Neural cell (in vitro differentiated cells): ENCODE data around the gene CAMK1D. TPM values are rescaled to one million over a fixed set of nuclear protein-coding genes. Genes with fewer than 3 reads are reported as not detected.

ENCODE experiments used
- H2AFZ ChIP-seq: fragments of 200-600, 300-800 bp; sonication (generic), shearing (Covaris generic); 2 replicates; pipeline ENCODE4 v1.6.0; 2014; ENCODE audit warnings: low read depth, mild to moderate bottlenecking, antibody characterized with exemption, low read length, moderate library complexity
- H3F3A ChIP-seq: fragments of 200-600 bp; shearing (Covaris generic); 2 replicates; pipeline ENCODE4 v1.6.1; 2016; ENCODE audit warnings: mild to moderate bottlenecking, moderate library complexity, mixed read lengths, antibody characterized with exemption, low read length; ENCODE audit not compliant: insufficient read depth, poor library complexity, severe bottlenecking
- H3K27ac ChIP-seq: fragments of 200-600, 300-800 bp; sonication (generic), shearing (Covaris generic); 2 replicates; pipeline ENCODE4 v1.5.1; 2014; ENCODE audit warnings: mild to moderate bottlenecking, low read length, moderate library complexity
- H3K27me3 ChIP-seq: fragments of 300-800, 200-600 bp; sonication (generic), shearing (Covaris generic); 2 replicates; pipeline ENCODE4 v1.6.0; 2014; ENCODE audit warnings: mild to moderate bottlenecking, low read depth, low read length, moderate library complexity; ENCODE audit not compliant: insufficient read depth
- H3K36me3 ChIP-seq: fragments of 300-800, 200-600 bp; sonication (generic), shearing (Covaris generic); 2 replicates; pipeline ENCODE4 v1.5.1; 2014; ENCODE audit warnings: mild to moderate bottlenecking, antibody characterized with exemption, low read length, moderate library complexity; ENCODE audit not compliant: insufficient read depth
- H3K4me2 ChIP-seq: fragments of 300-800, 200-600 bp; sonication (generic), shearing (Covaris generic); 2 replicates; pipeline ENCODE4 v1.6.0; 2014; ENCODE audit warnings: mild to moderate bottlenecking, low read length
- H3K4me3 ChIP-seq: fragments of 300-800, 200-600 bp; sonication (generic), shearing (Covaris generic); 2 replicates; pipeline ENCODE4 v1.5.1; 2014; ENCODE audit warnings: mild to moderate bottlenecking, low read length, moderate library complexity
- H3K79me2 ChIP-seq: fragments of 200-600 bp; shearing (Covaris generic); replicated peaks from 2 replicates; pipeline ENCODE4 v1.6.0; 2014; ENCODE audit warnings: mild to moderate bottlenecking, low read length, moderate library complexity; ENCODE audit not compliant: insufficient read depth
- H3K9ac ChIP-seq: fragments of 300-800, 200-600 bp; sonication (generic), shearing (Covaris generic); 2 replicates; pipeline ENCODE4 v1.6.1; 2016; ENCODE audit warnings: mild to moderate bottlenecking, low read length, mixed read lengths
- H3K9me2 ChIP-seq: fragments of 200-600 bp; shearing (Covaris generic); 2 replicates; pipeline ENCODE4 v1.6.1; 2016; ENCODE audit warnings: mild to moderate bottlenecking, low read length, mixed read lengths; ENCODE audit not compliant: insufficient read depth
- H3K9me3 ChIP-seq: fragments of 200-600, 300-800 bp; sonication (generic), shearing (Covaris generic); 2 replicates; pipeline ENCODE4 v1.6.1; 2016; ENCODE audit warnings: mild to moderate bottlenecking, mixed run types, low read length, moderate library complexity, mixed read lengths
- H4K20me1 ChIP-seq: fragments of 200-600 bp; shearing (Covaris generic); 2 replicates; pipeline ENCODE4 v1.6.1; 2016; ENCODE audit warnings: mild to moderate bottlenecking, mixed run types; ENCODE audit not compliant: insufficient read depth
- EP300 ChIP-seq: fragments of 450-650 bp; conservative IDR thresholded peaks from 2 replicates; pipeline ENCODE4 v1.6.1; 2014; ENCODE audit warnings: antibody characterized with exemption, mild to moderate bottlenecking, moderate library complexity; ENCODE audit not compliant: poor library complexity, severe bottlenecking
- EZH2 ChIP-seq: fragments of 200-600, 300-800 bp; shearing (Covaris generic), sonication (generic); IDR thresholded peaks from 2 replicates; pipeline ENCODE4 v1.6.1; 2014; ENCODE audit warnings: antibody characterized with exemption, low read length, borderline replicate concordance, mild to moderate bottlenecking; ENCODE audit not compliant: insufficient read depth, poor library complexity, severe bottlenecking
- MXI1 ChIP-seq: fragments of 450-650 bp; conservative IDR thresholded peaks from 2 replicates; pipeline ENCODE4 v1.6.1; 2014; ENCODE audit warnings: antibody characterized with exemption, mild to moderate bottlenecking; ENCODE audit not compliant: poor library complexity, severe bottlenecking
- POLR2AphosphoS5 ChIP-seq: IDR thresholded peaks from 2 replicates; pipeline ENCODE4 v1.6.1; 2012
- RAD21 ChIP-seq: fragments of 450-650 bp; conservative IDR thresholded peaks from 2 replicates; pipeline ENCODE4 v1.6.1; 2014; ENCODE audit warnings: antibody characterized with exemption, mild to moderate bottlenecking, moderate library complexity
- SMC3 ChIP-seq: fragments of 450-650 bp; conservative IDR thresholded peaks from 2 replicates; pipeline ENCODE4 v1.6.1; 2014; ENCODE audit warnings: antibody characterized with exemption, mild to moderate bottlenecking, moderate library complexity; ENCODE audit not compliant: poor library complexity
- TAF1 ChIP-seq: IDR thresholded peaks from 2 replicates; pipeline ENCODE4 v1.6.1; 2012; ENCODE audit warnings: low read depth
- polyA plus RNA-seq: library from polyadenylated mRNA; depleted of rRNA; stranded (reverse); fragments of >200 nt; gene quantifications from 2 replicates; pipeline ENCODE4 v1.2.3, GENCODE V29; 2014
- TF ChIP-seq, protein P1 (sequence below): fragments of 450-650 bp; IDR thresholded peaks from 2 replicates; pipeline ENCODE4 v1.5.1; 2014; ENCODE audit warnings: antibody characterized with exemption, mild to moderate bottlenecking, moderate library complexity; ENCODE audit not compliant: poor library complexity, severe bottlenecking
- TF ChIP-seq, protein P2 (sequence below): IDR thresholded peaks from 2 replicates; pipeline ENCODE4 v1.6.1; 2012; ENCODE audit warnings: borderline replicate concordance

The CAMK1D gene
- polyA plus RNA-seq, 1 donor from 2014 or later = 13.8 TPM

DNA sequence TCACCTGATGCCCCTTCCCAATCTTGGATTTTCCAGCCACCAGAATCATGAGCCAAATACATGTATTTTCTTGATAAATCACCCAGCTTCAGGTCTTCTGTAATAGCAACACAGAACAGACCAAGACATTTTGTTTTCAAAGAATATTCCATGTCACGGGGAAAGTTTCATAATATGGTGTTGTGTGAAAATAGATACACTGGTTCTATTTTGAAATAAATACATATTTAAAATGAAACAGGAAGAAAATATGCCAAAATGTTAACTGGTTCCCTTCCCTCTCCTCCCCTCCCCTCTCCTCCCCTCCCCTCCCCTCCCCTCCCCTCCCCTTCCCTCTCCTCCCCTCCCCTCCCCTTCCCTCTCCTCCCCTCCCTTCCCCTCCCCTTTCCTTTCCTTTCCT is 30.3 kb upstream of the CAMK1D start:
- Histone ChIP-seq H3K36me3 (no peaks in the 10 kb centered on the region), H3K27ac (no peak overlapping the region), H3K9ac (no peak overlapping the region), H4K20me1 (no peaks in the 10 kb centered on the region), H3K9me3 (no peaks in the 10 kb centered on the region), H3K9me2 (no peaks in the 10 kb centered on the region), H3K27me3 (no peaks in the 10 kb centered on the region), H3K79me2 (no peaks in the 10 kb centered on the region), H3F3A (no peaks in the 10 kb centered on the region), H3K4me2 (no peak overlapping the region), H3K4me3 (no peak overlapping the region), H2AFZ (no peak overlapping the region)
- TF ChIP-seq EZH2 (no peak), POLR2AphosphoS5 (no peak), EP300 (no peak), RAD21 (no peak), TAF1 (no peak), MXI1 (no peak), SMC3 (no peak)
- TF ChIP-seq, protein P1, sequence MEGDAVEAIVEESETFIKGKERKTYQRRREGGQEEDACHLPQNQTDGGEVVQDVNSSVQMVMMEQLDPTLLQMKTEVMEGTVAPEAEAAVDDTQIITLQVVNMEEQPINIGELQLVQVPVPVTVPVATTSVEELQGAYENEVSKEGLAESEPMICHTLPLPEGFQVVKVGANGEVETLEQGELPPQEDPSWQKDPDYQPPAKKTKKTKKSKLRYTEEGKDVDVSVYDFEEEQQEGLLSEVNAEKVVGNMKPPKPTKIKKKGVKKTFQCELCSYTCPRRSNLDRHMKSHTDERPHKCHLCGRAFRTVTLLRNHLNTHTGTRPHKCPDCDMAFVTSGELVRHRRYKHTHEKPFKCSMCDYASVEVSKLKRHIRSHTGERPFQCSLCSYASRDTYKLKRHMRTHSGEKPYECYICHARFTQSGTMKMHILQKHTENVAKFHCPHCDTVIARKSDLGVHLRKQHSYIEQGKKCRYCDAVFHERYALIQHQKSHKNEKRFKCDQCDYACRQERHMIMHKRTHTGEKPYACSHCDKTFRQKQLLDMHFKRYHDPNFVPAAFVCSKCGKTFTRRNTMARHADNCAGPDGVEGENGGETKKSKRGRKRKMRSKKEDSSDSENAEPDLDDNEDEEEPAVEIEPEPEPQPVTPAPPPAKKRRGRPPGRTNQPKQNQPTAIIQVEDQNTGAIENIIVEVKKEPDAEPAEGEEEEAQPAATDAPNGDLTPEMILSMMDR = no peak
- TF ChIP-seq, protein P2, sequence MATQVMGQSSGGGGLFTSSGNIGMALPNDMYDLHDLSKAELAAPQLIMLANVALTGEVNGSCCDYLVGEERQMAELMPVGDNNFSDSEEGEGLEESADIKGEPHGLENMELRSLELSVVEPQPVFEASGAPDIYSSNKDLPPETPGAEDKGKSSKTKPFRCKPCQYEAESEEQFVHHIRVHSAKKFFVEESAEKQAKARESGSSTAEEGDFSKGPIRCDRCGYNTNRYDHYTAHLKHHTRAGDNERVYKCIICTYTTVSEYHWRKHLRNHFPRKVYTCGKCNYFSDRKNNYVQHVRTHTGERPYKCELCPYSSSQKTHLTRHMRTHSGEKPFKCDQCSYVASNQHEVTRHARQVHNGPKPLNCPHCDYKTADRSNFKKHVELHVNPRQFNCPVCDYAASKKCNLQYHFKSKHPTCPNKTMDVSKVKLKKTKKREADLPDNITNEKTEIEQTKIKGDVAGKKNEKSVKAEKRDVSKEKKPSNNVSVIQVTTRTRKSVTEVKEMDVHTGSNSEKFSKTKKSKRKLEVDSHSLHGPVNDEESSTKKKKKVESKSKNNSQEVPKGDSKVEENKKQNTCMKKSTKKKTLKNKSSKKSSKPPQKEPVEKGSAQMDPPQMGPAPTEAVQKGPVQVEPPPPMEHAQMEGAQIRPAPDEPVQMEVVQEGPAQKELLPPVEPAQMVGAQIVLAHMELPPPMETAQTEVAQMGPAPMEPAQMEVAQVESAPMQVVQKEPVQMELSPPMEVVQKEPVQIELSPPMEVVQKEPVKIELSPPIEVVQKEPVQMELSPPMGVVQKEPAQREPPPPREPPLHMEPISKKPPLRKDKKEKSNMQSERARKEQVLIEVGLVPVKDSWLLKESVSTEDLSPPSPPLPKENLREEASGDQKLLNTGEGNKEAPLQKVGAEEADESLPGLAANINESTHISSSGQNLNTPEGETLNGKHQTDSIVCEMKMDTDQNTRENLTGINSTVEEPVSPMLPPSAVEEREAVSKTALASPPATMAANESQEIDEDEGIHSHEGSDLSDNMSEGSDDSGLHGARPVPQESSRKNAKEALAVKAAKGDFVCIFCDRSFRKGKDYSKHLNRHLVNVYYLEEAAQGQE = no peak

DNA sequence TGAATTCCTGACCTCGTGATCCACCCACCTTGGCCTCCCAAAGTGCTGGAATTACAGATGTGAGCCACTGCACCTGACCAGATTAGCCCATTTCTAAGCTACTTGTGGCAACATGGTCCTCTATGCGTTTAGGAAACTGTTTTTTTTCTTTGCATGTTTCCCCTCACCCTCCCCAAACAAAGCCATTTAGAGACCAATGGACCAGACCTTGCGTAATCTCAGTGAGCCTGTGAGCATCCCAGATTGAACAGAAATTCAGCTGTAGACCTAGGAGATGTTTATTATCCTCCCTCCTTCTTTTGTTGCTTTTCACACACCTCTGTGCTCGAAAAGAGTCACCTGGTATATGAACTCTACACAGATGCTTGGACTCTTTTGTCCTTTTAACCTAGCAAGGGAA is 28.5 kb upstream of the CAMK1D start:
- Histone ChIP-seq H3F3A (no peaks in the 10 kb centered on the region), H3K9me3 (no peaks in the 10 kb centered on the region), H3K36me3 (no peaks in the 10 kb centered on the region), H4K20me1 (no peaks in the 10 kb centered on the region), H3K79me2 (no peaks in the 10 kb centered on the region), H3K9ac (no peak overlapping the region), H3K4me2 (no peak overlapping the region), H3K9me2 (no peaks in the 10 kb centered on the region), H2AFZ (no peak overlapping the region), H3K27me3 (no peaks in the 10 kb centered on the region), H3K27ac (no peak overlapping the region), H3K4me3 (no peak overlapping the region)
- no peak for TF ChIP-seq EP300

DNA sequence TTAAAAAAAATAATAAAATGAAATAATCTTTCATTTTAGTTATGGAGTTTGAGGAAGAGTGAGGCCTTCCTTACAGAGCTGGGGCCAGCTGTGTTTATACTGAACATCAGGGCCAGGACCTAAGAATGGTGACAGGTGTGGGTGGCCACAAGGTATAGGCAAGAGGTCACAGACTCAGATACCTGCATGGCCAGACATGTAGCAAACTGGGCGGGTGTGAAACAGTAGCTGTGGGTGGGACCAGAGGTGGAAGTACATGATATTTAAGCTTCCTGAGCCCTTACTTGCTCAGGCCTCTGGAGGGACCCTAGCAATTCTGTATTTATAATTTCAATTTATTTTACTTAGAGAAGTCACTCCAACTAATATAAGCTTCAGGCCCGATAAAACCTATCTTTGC is 27.7 kb upstream of the CAMK1D start:
- Histone ChIP-seq H3K9ac (no peak overlapping the region), H3K79me2 (no peaks in the 10 kb centered on the region), H3K4me2 (no peak overlapping the region), H3K9me2 (no peaks in the 10 kb centered on the region), H3K27ac (no peak overlapping the region), H3K4me3 (no peak overlapping the region), H2AFZ (no peak overlapping the region), H3F3A (no peaks in the 10 kb centered on the region), H4K20me1 (no peaks in the 10 kb centered on the region), H3K36me3 (no peaks in the 10 kb centered on the region), H3K9me3 (no peaks in the 10 kb centered on the region), H3K27me3 (no peaks in the 10 kb centered on the region)
- TF ChIP-seq, protein P1 = no peak
- no peak for TF ChIP-seq EP300
- TF ChIP-seq RAD21 = no peak
- TF ChIP-seq TAF1 = no peak
- no peak for TF ChIP-seq EZH2
- no peak for TF ChIP-seq MXI1
- TF ChIP-seq POLR2AphosphoS5 = no peak
- TF ChIP-seq, protein P2 = no peak
- no peak for TF ChIP-seq SMC3
